Left ventricle myocardium superior (tissue), 1 donor: ENCODE data around the gene PARP16. TPM values are rescaled to one million over a fixed set of nuclear protein-coding genes. Genes with fewer than 3 reads are reported as not detected.
A peak's percentile ranks its signal among the peaks of the same experiment; 100 is the strongest.

Source experiments
- ATAC-seq: fragments of 200-7000 bp; cut with Tn5 transposase; one replicate; pipeline ENCODE4 v1.9.1; 2020; ENCODE audit warnings: mild to moderate bottlenecking, moderate library complexity
- DNase-seq: peaks from one replicate; pipeline ENCODE4 v3.0.0-alpha.2; 2020
- intact Hi-C: fragments of 100-400 bp; cut with micrococcal nuclease; formaldehyde crosslinking; loops from one replicate; pipeline ENCODE4 v1.11.0; 2022
- total RNA-seq: library from RNA; stranded (reverse); fragmentation: NEBNext Ultra II Directional; extraction: Animal tissue kit (Norgen Biotek cat#: 25700); gene quantifications from one replicate; pipeline ENCODE4 v1.2.1, GENCODE V29; 2021
- donor health status: DM: no; HTN: yes; CAD: no; lungs with severe emphysema.

PARP16 gene
- total RNA-seq, 1 donor from 2014 or later: 4.1 TPM

DNA sequence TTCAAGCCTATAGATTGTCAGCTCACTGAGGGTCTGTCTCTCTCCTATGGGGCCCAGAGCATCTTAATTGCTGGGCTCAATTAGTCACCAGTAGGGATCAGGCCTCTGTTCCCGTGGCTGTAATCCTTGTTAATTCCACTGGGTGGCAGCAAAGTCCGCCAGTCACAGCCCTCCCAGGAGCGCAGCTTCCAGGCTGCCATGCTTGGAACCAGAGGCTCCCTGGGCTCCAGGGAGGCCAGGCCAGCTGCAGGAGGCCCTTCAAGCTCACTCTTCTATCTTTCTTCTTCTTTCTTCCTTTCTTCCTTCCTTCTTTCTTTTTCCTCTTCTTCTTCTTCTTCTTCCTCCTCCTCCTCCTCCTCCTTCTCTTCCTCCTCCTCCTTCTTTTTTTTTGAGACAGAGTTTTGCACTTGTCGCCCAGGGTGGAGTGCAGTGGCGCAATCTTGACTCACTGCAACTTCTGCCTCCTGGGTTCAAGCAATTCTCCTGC, 32.2 kb upstream of the PARP16 start:
- intact Hi-C loops: no loop called here
- DNase-seq: peak; percentile 81
- peak; percentile 87 for ATAC-seq

DNA sequence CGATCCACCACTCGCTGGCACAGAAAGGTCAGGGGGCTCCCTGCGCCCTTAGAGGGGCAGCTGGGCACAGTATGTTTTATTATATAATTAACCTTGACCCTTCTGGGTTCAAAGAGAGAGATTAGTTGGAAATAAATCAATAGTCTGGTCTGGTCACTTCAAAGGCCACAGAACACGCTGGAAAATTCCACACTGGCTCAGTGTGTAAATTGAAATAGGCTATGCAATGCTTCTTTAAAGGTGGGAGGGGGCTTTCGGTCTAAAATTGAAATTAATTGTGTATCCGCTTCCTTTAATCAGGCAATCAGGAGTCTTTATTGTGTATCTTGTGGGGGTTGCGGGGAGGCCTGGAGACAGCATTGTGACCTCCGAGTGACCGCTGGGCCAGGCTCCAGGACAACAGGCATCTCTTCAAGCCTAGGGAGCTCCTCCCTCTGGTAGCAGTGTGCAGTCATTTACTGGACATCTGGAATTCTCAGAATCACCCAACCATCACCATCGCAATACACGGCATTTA, 25.8 kb upstream of the PARP16 start:
- peak; percentile 73 for DNase-seq
- peak; percentile 78 for ATAC-seq
- intact Hi-C loops: no loop called here

DNA sequence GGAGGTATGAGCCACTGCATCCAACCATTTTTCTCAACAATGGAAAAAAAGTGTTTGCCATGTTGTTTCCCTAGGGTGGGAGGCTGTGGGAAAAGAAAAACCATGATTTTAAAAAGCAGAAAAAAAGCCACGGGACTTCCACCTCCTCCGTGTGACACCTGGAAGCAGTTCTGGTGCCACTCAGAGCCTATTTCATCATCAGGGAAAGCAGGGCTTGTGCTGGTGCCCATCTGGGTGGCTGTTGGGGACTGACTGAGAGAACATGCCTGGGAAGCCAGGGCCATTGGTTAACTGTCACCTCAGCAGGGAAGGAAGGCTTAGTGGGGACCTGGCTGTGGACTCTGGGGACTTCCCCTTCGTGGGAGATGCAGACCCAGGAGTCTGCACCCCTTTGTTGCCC, 25.1 kb upstream of the PARP16 start:
- intact Hi-C loops: no loop called here
- ATAC-seq: no peak

DNA sequence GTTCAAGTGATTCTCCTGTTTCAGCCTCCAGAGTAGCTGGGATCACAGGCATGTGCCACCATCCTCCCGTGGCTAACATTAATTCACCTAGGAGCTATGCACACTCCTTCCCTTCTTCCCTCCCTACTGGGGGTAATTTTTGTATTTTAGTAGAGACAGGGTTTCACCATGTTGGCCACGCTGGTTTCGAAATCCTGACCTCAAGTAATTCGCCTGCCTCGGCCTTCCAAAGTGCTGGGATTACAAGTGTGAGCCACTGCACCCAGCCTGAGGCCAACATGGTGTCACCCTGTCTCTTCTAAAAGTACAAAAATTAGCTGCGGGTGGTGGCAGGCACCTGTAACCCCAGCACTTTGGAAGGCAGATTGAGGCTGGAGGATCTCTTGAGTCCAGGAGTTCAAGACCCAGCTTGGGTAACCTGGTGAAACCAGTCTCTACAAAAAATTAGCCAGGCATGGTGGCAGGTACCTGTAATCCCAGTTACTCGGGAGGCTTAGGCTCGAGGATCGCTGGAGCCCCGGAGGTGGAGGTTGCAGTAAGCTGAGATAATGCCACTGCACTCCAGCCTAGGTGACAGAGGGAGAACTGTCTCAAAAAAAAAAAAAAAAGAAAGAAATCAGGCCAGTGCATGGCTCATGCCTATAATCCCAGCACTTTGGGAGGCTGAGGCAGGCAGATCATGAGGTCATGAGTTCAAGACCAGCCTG, 23.9 kb upstream of the PARP16 start:
- DNase-seq: no peak
- intact Hi-C loops: no loop called here
- no peak for ATAC-seq

More for the DNA sequence above, 25.1 kb upstream of the PARP16 start:
- no peak for DNase-seq

DNA sequence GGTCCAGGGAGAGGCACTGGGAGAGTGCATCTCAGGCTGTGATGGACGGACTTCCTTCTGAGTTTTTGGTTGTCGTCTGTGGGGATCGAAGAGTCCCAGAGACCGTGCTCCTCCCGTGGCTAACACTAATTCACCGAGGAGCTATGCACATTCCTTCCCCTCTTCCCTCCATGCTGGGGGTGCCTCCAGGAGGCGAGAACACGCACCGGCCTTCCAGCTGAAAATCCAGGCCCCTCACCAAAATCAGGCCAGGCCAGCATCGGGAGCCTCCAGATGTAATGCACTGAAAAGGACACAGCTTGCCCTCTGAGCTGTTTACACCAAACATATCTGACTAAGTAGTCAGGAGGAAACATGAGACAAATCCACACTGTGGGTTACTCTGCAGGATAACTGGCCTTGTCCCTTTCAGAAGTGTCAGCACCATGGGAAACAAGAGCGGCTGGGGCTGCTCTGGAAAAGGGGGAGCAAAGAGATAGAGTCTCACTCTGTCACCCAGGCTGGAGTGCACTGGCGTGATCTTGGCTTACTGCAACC, 23.3 kb upstream of the PARP16 start:
- no peak for DNase-seq
- intact Hi-C loops: no loop called here
- no peak for ATAC-seq

DNA sequence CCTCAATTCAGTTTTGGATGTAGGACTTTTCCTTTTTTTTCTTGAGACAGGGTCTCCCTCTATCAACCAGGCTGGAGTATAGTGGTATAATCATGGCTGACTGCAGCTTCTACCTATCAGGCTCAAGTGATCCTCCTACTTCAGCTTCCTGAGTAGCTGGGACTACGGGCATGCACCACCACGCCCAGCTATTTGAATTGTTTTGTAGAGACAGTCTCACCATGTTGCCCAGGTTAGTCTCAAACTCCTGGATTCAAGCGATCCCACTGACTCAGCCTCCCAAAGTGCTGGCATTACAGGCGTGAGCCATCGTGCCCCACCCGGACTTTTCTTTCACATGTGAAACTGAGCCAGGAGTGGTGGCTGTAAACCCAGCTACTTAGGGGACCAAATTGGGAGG, 21.3 kb upstream of the PARP16 start:
- DNase-seq (no peak), ATAC-seq (no peak)
- intact Hi-C loops: no loop called here

DNA sequence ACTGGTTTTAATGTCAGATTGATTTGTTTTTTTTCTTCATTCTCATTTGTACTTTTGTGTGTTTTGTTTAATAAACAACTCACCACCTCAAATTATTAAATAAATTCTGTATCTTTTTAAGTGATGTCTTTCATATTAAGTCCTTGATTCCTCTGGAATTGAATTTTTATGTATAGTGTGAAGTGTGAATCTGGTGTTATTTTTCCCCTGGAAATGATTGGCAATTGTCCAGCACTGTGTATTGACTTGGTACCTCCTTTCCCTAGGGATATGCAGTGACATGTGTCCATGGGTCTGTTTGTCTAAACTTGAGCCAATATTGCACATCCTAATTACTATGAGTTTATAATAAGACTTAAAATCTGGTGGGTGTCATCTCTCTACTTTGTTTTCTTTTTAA, 19.9 kb upstream of the PARP16 start:
- DNase-seq (no peak), ATAC-seq (no peak)
- intact Hi-C loops: no loop called here

DNA sequence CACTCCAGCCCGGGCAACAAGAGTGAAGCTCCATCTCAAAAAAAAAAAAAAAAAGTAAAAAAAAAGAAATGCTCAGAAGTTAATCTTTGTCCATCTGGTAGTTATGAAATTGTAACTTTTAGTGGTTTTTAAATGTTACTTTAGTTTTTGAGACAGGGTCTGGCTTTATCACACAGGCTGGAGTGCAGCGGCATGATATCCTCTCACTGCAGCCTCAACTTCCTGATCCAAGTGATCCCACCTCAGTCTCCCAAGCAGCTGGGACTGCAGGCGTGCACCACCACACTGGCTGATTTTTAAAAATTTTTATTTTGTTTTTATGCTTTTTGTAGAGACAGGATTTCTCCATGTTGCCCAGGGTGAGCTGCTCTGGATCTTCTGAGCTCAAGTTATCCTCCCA, 19.1 kb upstream of the PARP16 start:
- DNase-seq (no peak), ATAC-seq (no peak)
- intact Hi-C loops: no loop called here

DNA sequence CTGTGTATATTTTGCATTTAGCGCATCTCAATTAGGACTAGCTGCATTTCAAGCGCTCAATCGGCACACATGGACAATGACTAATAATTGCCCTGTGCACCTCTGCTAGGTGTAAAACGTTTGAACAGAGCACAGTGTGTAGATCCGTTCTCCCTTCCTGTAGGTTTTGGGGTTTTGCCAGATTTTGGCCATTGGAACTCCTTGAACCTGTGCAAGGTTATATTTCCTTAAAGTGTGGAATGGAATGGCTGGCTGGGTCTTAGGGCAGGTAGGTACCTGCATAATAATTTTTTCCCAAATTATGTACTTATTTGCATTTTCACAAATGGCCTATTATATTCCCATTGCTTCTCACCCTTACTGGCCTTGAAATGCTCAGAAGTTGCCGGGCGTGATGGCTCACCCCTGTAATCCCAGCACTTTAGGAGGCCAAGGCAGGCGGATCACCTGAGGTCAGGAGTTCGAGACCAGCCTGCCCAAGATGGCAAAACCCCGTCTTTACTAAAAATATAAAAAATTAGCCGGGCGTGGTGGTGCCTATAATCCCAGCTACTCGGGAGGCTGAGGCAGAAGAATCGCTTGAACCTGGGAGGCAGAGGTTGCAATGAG, 18.6 kb upstream of the PARP16 start:
- DNase-seq: no peak
- ATAC-seq: peak; percentile 13
- intact Hi-C loops: no loop called here

DNA sequence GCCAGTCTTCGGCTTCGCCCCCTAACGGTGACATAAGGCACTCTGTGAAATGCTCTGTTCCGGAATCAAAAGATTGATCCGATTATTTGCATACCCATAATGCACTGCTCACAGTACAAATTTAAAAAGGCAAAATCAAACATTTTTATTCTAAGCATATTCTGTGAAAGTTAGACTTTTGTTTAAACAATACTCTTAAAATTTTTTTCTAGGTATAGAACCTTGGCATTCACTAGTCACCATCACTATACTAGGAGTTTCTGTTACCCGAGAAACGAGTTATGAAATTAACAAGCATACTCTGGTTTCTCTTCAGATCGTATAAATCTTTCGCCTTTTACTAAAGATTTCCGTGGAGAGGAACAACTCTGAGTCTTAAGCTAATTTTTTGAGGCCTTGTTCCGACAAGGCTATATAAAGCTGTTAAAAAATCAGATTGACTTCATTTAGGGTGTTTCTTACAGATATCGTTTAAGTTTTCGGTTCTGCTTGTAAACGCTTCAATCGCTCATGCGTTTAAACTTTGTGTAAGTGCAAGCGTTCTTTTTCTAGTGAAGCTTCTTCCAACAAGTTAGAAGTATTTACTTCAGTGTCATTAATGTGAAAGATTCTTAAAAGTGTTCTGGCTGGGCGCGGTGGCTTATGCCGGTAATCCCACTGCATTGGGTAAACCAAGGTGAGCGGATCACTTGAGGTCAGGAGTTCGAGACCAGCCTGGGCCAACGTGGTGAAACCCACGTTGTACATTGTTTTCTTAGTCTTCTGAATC, 17.9 kb upstream of the PARP16 start, which contains the start of gene RNU5B-1:
Gene RNU5B-1 (plus strand): TSS at position 297 of the 769 bp plus-strand sequence.
- ATAC-seq (peak; percentile 91), DNase-seq (peak; percentile 64)
- intact Hi-C loops: no loop called here

DNA sequence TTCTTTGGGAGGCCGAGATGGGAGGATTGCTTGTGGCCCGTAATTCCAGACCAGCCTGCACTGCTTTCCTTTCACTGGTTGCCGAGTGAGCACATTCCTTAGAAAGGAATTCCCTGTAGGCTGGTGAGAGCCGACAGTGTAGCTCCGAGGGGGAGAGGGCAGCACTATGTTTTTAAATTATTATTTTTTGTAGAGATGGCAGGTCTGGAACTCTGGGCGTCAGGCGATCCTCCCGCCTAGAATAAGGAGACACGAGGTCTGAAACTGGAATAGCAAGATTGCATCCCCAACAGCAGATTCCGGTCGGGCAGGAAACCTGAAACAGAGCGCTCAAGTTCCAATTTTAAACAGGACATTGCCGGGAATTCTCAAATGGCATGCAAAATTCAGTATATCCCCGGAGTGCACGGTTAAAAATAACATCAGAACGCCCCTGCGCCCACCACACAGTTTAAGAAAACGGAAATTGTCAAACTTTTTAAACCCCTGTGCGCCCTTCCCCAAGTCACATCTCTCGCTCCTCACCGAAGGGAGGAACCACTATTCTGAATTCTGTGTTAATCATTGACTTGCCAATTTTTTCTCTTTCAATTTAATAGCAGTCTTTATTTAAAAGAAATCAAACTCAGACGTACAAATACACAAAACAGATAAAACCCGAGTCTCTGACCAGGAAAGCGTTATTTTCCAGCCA, 17.2 kb upstream of the PARP16 start:
- ATAC-seq (peak; percentile 64), DNase-seq (no peak)
- intact Hi-C loops: no loop called here

DNA sequence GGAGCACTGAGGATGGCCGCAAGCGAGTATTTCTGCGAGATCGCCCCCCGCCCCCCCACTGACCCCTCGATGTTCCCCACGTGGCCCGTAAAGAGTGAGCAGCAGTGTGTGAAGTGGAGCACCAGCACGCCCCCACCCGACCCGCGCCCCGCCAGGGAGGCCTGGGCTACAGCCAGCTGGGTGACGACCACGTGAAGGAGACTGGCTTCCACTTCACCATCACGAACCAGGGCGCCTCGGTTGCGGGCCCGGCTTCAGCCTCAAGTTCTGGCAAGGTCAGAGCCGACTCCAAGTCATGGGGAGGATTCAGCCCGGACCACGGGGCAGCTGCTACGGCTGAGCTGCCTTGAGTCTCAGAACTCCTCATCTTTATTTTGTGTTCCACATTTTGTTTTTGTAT, 15.4 kb upstream of the PARP16 start:
- ATAC-seq: no peak
- intact Hi-C loops: no loop called here
- no peak for DNase-seq

DNA sequence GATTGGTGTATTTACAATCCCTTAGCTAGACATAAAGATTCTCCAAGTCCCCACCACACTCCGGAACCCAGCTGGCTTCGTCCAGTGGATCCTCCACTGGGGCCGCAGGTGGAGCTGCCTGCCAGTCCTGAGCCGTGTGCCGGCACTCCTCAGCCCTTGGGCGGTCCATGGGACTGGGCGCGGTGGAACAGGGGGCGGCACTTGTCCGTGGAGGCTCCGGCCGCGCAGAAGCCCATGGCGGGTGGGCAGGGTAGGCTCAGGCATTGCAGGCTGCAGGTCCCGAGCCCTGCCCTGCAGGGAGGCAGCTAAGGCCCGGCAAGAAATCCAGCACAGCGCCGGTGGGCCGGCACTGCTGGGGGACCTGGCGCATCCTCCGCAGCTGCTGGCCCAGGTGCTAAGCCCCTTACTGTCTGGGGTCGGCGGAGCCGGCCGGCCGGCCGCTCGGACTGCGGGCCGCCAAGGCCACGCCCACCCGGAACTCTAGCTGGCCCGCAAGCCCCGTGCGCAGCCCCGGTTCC, 14.3 kb upstream of the PARP16 start:
- intact Hi-C loops: no loop called here
- ATAC-seq: no peak
- no peak for DNase-seq

DNA sequence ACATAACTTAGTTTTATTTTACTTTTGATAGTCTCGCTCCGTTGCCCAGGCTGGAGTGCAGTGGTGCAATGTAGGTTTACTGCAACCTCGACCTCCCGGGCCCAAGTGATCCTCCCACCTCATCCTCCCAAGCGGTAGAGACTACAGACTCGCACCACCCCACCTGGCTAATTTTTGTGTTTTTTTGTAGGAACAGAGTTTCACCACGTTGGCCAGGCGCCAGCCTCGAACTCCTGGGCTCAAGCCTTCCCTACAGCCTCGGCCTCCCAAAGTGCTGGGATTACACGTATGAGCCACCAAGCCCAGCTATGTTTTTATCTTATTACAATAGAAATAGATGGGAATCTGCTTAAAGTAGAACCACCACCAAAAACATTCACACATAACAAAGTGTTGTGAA, 12.0 kb upstream of the PARP16 start:
- intact Hi-C loops: loop anchor here (5.0 kb wide), 1 partner anchor 111 kb away; the partner anchor contains the start of gene CLPX
- no peak for ATAC-seq
- DNase-seq: no peak

DNA sequence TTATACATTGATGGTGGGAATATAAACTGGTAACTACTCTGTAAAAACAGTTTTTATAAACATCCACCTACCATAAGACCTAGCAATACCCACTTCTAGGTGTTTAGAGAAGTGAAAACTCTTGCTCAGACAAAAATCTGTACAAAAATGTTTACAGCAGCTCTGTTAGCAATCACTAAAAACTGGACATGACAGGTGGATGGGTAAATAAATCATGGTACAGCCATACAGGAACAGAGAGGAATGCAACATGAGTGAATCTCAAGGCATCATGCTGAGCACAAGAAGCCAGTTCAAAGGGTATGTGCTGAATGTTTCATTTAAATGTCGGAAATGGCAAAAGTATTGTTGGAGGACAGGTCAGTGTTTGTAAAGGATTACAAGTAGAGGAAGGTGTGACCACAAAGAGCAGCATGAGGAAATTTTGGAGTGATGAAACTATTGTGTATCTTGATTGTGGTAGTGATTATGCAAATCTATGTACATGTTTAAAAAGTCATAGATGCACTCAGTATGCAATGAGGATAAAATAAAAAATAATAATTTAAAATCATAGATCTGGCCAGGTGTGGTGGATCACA, 6.3 kb upstream of the PARP16 start:
- ATAC-seq (no peak), DNase-seq (no peak)
- intact Hi-C loops: no loop called here

DNA sequence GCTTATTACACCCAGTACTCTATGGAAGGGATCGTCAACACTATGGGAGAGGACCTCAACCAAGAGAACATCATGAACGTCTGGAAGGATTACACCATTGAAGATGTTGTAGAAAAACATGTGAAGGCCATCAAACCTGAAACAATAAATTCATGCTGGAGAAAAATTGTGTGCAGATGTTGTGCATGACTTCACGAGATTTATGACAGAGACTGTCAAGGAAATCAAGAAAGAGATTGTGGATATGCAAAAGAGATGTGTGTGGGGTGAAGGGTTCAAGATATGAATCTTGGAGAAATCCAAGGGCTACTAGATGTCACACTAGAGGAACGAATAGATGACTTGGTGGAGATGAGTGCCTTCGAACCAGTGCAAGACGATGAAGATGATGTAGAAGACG, 3.5 kb upstream of the PARP16 start:
- ATAC-seq (no peak), DNase-seq (no peak)
- intact Hi-C loops: no loop called here

DNA sequence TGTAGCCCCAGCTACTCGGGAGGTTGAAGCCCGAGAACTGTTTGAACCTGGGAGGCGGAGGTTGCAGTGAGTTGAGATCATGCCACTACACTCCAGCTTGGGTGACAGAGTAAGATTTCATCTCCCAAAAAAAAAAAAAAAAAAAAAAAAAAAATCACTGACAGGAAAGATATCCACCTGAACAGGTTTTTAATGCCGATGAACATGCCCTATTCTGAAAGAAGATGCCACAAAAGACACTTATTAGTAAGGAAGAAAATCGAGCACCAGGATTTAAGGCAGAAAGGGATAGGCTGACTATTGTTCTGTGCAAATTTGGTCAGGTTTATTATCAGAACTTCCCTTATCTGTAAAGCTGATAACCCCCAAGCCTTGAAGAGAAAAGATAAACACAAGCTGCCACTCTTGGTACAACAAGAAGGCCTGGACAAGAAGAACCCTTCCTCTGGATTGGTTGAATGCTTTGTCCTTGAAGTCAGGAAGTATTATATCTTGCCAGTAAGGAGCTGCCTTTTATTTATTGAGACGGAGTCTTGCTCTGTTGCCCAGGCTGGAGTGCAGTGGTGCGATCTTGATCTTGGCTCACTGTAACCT, 2.7 kb upstream of the PARP16 start:
- intact Hi-C loops: no loop called here
- DNase-seq (no peak), ATAC-seq (no peak)

DNA sequence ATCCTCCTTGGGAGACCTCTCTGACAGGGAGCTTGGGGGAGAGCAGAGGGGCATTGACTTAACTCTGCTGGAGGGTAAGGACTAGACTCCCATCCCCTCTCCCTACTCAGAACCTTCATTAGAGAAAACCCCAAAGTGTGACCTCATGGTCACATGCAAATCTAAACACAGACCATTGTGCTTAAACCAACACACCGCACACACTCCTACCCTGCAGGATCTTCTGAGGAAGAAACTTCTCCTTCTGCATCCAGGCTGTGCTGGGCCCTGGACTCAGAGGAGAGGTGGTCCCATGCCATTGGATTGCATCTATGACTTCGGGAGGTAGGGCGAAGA, 805 bp upstream of the PARP16 start:
- intact Hi-C loops: no loop called here
- no peak for ATAC-seq
- DNase-seq: no peak
